Naive B cell (primary cell): ENCODE measurements around the gene NUDT2. TPM values are rescaled to one million over a fixed set of nuclear protein-coding genes. Genes with fewer than 3 reads are reported as not detected.
A peak's percentile ranks its signal among the peaks of the same experiment; 100 is the strongest.
"Not testable (repeated sequence)": the region's sequence is repeated elsewhere in the genome, so short reads cannot be mapped to it uniquely, and the experiment has no call there.

ENCODE experiments used
- ATAC-seq, 2 donors: fragments of 150-1000 bp; cut with Tn5 transposase; 2 replicates each; pipeline ENCODE4 v1.10.0; 2021; ENCODE audit warnings: low read depth in 2 of 2, mild to moderate bottlenecking in 2 of 2, moderate library complexity in 2 of 2
- DNase-seq: peaks from one replicate; pipeline ENCODE4 v3.0.0; 2022
- H3K27ac Mint-ChIP-seq, 6 donors: one replicate each; pipeline ENCODE4 v1.8.0; 2020 to 2022; ENCODE audit warnings: mild to moderate bottlenecking in 6 of 6, mixed read lengths in 6 of 6, moderate library complexity in 5 of 6, inconsistent platforms in 2 of 6
- H3K27me3 Mint-ChIP-seq, 3 donors: one replicate each; pipeline ENCODE4 v1.8.0; 2021 to 2022; ENCODE audit warnings: mixed read lengths in 3 of 3, mild to moderate bottlenecking in 1 of 3
- H3K36me3 Mint-ChIP-seq, 2 donors: one replicate each; pipeline ENCODE4 v1.8.0; 2020 to 2022; ENCODE audit warnings: mixed read lengths in 2 of 2, inconsistent platforms in 1 of 2, mild to moderate bottlenecking in 1 of 2
- H3K4me1 Mint-ChIP-seq, 3 donors: one replicate each; pipeline ENCODE4 v1.8.0; 2020 to 2022; ENCODE audit warnings: mixed read lengths in 3 of 3, inconsistent platforms in 1 of 3, mild to moderate bottlenecking in 1 of 3, moderate library complexity in 1 of 3
- H3K4me3 Mint-ChIP-seq, 8 donors: one replicate each; pipeline ENCODE4 v1.8.0; 2020 to 2022; ENCODE audit warnings: mild to moderate bottlenecking in 8 of 8, mixed read lengths in 8 of 8, moderate library complexity in 8 of 8, inconsistent platforms in 2 of 8
- H3K9me3 Mint-ChIP-seq, 7 donors: one replicate each; pipeline ENCODE4 v1.8.0; 2020 to 2022; ENCODE audit warnings: mixed read lengths in 7 of 7, mild to moderate bottlenecking in 5 of 7, inconsistent platforms in 2 of 7, moderate library complexity in 1 of 7
- polyA plus RNA-seq, 6 donors: library from polyadenylated mRNA; unstranded; fragments of 300-500 nt; fragmentation: Illumina TruSeq; gene quantifications; one replicate each; pipeline ENCODE4 v1.2.3, GENCODE V29; 2021; ENCODE audit warnings: low read depth in 6 of 6

NUDT2 gene
- polyA plus RNA-seq: 10 to 100 TPM in 5 of 6 donors, 1 to 10 TPM in 1; 8.6 to 37.0 (median 20.0) TPM

DNA sequence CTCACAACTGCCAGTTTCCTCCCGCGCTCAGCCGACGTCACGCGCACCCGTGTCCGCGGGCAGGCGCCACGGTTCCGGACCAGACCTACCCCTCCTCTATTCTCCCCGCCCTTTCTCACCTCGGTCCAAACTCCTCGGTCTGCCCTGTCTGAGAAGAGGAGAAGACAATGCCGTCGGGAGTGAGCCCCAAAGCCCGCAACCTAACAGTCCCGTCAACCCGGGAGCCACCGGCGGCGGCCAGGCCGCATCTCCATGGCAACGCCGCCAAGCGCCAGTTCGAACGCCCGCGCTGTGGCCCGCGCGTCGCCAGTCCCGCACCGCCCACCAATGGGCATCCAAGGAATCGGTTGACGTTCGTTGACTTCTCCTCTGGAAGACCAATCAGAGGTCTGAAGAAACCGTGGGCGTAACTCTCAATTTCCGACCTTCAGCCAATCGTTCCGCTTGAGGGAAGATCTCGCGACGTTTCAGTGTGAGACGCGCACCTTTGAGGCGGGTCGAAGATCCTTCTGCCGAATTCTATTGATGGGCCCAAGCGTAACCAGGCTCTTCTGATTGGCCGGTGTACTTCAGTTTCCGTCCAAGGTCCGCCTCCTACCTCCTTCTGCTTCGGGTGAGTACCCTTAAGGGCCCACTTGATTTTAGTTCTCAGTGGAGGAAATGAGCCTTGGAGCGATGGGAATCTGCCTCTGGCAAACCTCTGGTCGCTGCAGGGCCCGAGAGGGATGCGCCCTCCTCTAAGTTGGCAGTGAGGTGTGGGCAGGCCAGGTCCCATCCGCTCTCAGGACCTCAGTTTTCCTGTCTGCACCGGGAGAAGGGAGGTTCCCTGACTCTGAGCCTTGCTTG, at the start of gene NUDT2, which contains the start of gene KIF24:
NUDT2 (plus strand) TSS at position 583 of the 846 bp plus-strand sequence. CDS start 9,471 bp downstream, outside the sequence.
KIF24 (minus strand) TSS at position 282 of the 846 bp plus-strand sequence. CDS start 17,922 bp downstream, outside the sequence.
- Mint-ChIP-seq H3K36me3 (no peaks in the 10 kb centered on the region), H3K27ac (peak within 1 kb of the TSS; percentile 97 to 99 (median 98)), H3K4me1 (peaks cover 21 to 34% (median 25%) of the 10 kb centered on the region in 3 donors), H3K27me3 (no peaks in the 10 kb centered on the region), H3K4me3 (peak within 1 kb of the TSS; percentile 87 to 99 (median 93)), H3K9me3 (no peaks in the 10 kb centered on the region)
- ATAC-seq (peak; percentile 88 to 89), DNase-seq (peak; percentile 97)

GRCh38 chr9:34282096-34282495, 47.3 kb upstream of the NUDT2 start:
- no peak for DNase-seq
- Mint-ChIP-seq H3K27ac (no peak overlapping the region), H3K27me3 (no peaks in the 10 kb centered on the region), H3K36me3 (no peaks in the 10 kb centered on the region), H3K4me1 (no peaks in the 10 kb centered on the region), H3K4me3 (no peak overlapping the region), H3K9me3 (no peaks in the 10 kb centered on the region)
- ATAC-seq: no peak

DNA sequence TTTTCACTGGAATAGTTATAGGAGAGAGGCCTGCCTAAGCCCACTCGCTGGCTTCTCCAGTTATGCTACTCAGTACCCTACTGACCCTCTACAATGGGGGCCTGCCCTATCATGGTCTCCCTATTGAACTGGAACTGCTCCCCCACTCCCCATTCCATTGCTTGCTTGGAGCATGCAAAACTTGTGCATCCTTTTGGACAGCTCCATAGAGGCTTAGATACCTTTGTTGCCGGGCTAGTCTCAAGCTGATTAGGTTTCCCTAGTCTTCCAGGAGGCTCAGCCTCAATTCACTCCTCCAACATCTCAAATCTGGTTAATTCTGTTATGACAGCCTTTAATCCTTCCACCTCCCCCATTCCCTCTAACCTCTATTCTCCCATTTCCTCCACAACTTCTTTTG, 40.2 kb upstream of the NUDT2 start:
- ATAC-seq: no peak
- no peaks in the 10 kb centered on the region for H3K36me3 Mint-ChIP-seq

GRCh38 chr9:34291023-34291422, 38.3 kb upstream of the NUDT2 start:
- Mint-ChIP-seq H3K9me3 (no peaks in the 10 kb centered on the region), H3K4me3 (no peak overlapping the region), H3K27me3 (no peaks in the 10 kb centered on the region), H3K27ac (no peak overlapping the region), H3K4me1 (no peaks in the 10 kb centered on the region), H3K36me3 (no peaks in the 10 kb centered on the region)
- no peak for ATAC-seq
- no peak for DNase-seq

More for the DNA sequence above, 40.2 kb upstream of the NUDT2 start:
- Mint-ChIP-seq H3K9me3 (no peaks in the 10 kb centered on the region), H3K27ac (no peak overlapping the region), H3K4me3 (no peak overlapping the region), H3K27me3 (no peaks in the 10 kb centered on the region), H3K4me1 (no peaks in the 10 kb centered on the region)
- DNase-seq: no peak

GRCh38 chr9:34291423-34291822, 37.9 kb upstream of the NUDT2 start:
- Mint-ChIP-seq H3K27me3 (no peaks in the 10 kb centered on the region), H3K4me1 (no peaks in the 10 kb centered on the region), H3K9me3 (no peaks in the 10 kb centered on the region), H3K4me3 (no peak overlapping the region), H3K36me3 (no peaks in the 10 kb centered on the region), H3K27ac (no peak overlapping the region)
- no peak for ATAC-seq
- no peak for DNase-seq

DNA sequence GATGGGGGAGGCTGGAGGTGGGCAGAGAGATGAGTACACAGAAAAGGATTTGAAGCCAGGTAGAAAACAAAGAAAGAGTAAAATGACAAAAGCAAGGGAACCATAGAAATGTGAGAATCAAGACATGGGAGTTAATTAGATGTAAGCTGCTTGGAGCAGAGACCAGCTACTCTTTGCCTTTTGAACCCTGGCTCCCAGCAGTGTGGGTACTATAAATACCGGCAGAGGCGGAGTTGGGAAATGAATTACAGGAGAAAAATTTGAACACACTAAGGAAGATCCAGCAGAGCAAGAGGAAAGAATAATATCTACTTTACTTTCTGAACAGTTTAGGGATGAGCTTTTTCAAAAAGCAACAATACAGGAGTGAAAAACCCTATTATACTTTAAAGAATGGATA, 36.8 kb upstream of the NUDT2 start:
- no peaks in the 10 kb centered on the region for H3K36me3 Mint-ChIP-seq
- DNase-seq (no peak), ATAC-seq (no peak)
- no peaks in the 10 kb centered on the region for H3K9me3 Mint-ChIP-seq
- H3K4me1 Mint-ChIP-seq: no peaks in the 10 kb centered on the region
- no peak overlapping the region for H3K4me3 Mint-ChIP-seq
- no peak overlapping the region for H3K27ac Mint-ChIP-seq
- no peaks in the 10 kb centered on the region for H3K27me3 Mint-ChIP-seq

DNA sequence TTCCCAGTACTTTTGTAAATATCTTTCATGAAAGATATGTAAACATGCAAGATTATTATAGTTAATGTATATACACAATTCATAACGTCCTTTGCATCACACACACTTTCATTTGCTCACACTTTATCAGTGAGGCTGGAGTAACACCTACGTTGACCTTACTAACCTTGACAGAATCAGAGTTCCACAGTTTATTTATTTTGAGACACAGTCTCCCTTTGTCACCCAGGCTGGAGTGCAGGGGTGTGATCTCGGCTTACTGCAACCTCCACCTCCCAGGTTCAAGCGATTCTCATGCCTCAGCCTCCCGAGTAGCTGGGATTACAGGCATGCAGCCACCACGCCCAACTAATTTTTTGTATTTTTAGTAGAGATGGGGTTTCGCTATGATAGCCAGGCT, 28.3 kb upstream of the NUDT2 start:
- not testable (repeated sequence) for H3K4me1 Mint-ChIP-seq, H3K4me3 Mint-ChIP-seq, H3K27me3 Mint-ChIP-seq, H3K36me3 Mint-ChIP-seq, ATAC-seq, H3K27ac Mint-ChIP-seq, H3K9me3 Mint-ChIP-seq, DNase-seq

DNA sequence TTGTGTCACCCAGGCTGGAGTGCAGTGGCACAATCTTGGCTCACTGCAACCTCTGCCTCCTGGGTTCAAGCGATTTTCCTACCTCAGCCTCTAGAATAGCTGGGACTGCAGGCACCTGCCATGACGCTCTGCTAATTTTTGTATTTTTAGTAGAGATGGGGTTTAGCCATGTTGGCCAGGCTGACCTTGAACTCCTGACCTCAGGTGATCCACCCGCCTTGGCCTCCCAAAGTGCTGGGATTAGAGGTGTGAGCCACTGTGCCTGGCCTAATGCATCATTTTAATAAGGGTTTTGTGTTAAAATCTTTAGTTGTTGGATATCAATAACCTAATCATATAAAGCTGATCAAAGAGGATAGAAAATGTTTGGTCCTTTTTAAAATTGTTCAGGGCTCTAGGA, 21.1 kb upstream of the NUDT2 start:
- not testable (repeated sequence) for H3K27me3 Mint-ChIP-seq, H3K36me3 Mint-ChIP-seq, H3K4me1 Mint-ChIP-seq, H3K9me3 Mint-ChIP-seq, H3K4me3 Mint-ChIP-seq, DNase-seq, ATAC-seq, H3K27ac Mint-ChIP-seq

DNA sequence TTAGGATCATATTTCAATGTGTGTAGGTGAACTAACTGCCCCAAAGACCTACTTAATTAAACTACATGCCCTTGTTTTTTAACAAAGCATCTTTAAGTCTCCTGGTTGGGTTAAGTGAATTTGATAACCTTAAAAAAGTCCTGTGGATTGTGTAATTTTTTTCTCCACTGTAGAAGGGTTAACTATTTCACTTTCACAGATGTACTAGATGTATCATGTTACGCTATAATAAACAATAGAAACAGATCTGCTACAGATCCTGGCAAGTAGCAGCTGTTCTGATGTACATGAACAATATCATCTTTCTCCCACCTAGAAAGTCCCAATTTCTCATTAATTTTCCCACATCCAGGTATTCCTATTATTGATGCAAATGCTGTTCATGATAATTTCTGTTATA, 19.2 kb upstream of the NUDT2 start:
- no peak for DNase-seq
- no peaks in the 10 kb centered on the region for H3K27me3 Mint-ChIP-seq
- H3K4me1 Mint-ChIP-seq: no peaks in the 10 kb centered on the region
- H3K36me3 Mint-ChIP-seq: no peaks in the 10 kb centered on the region
- no peak for ATAC-seq
- no peak overlapping the region for H3K27ac Mint-ChIP-seq
- H3K4me3 Mint-ChIP-seq: no peak overlapping the region
- H3K9me3 Mint-ChIP-seq: peaks cover 0 to 2% (median 0%) of the 10 kb centered on the region in 7 donors

DNA sequence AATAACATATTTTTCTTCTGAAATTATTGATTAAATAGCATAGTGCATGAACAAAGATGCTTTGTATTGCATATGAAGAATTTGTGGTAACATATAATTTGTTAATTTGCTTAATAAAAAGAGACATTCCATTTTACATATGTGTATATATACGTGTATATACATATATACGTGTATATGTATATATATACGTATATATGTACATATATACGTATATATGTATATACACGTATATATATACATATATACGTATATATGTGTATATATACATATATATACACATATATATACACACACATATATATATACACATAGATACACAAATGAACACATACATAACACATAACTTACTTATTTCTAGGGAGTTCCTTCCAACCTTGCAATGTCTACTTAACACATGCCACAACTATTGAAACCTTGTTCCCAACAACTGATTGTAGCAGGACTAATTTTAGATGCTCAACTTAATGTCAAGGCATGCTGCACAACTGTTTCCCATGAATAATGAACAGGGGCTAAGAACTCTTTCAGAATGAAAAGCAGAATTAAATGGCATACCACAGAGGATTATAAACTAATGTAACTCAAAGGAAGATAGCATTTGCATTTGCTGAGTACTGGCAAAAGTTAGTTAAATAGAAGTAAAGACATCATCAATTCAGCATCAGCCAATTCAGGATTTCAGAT, 17.7 kb upstream of the NUDT2 start:
- peaks cover 0 to 2% (median 0%) of the 10 kb centered on the region in 7 donors for H3K9me3 Mint-ChIP-seq
- H3K27me3 Mint-ChIP-seq: no peaks in the 10 kb centered on the region
- ATAC-seq (no peak), DNase-seq (no peak)
- no peak overlapping the region for H3K4me3 Mint-ChIP-seq
- no peaks in the 10 kb centered on the region for H3K36me3 Mint-ChIP-seq
- no peak overlapping the region for H3K27ac Mint-ChIP-seq
- H3K4me1 Mint-ChIP-seq: no peaks in the 10 kb centered on the region

- Mint-ChIP-seq H3K27me3 (no peaks in the 10 kb centered on the region), H3K27ac (no peak overlapping the region)
- no peak for ATAC-seq
These were observed 11.9 kb upstream of the NUDT2 start for GRCh38 chr9:34317436-34317835.

DNA sequence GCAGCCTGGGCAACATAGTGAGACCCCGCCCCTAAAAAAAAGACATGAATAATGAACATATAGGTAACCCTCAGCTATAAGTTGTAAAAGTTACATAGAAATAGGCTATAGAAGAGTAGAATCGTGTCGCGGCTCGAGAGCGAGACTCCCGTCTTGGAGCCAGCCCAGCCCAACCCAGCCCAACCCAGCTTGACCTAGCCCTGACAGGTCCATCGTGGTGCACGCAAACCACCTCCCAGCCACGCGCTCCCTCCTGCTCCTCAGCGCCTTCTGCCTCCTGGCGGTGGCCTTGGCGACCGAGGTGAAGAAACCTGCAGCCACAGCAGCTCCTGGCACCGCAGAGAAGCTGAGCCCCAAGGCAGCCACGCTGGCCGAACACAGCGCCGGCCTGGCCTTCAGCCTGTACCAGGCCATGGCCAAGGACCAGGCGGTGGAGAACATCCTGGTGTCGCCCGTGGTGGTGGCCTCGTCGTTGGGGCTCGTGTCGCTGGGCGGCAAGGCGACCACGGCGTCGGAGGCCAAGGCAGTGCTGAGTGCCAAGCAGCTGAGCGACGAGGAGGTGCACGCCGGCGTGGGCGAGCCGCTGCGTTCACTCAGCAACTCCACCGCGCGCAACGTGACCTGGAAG, 11.1 kb upstream of the NUDT2 start:
- Mint-ChIP-seq H3K27me3 (no peaks in the 10 kb centered on the region), H3K36me3 (no peaks in the 10 kb centered on the region), H3K4me3 (no peak overlapping the region), H3K27ac (no peak overlapping the region), H3K9me3 (peaks cover 0 to 2% (median 0%) of the 10 kb centered on the region in 7 donors), H3K4me1 (peaks cover 0 to 4% (median 0%) of the 10 kb centered on the region in 3 donors)
- no peak for ATAC-seq
- DNase-seq: no peak

More at GRCh38 chr9:34317436-34317835, 11.9 kb upstream of the NUDT2 start:
- H3K9me3 Mint-ChIP-seq: peaks cover 0 to 2% (median 0%) of the 10 kb centered on the region in 7 donors
- H3K4me3 Mint-ChIP-seq: no peak overlapping the region
- H3K4me1 Mint-ChIP-seq: peaks cover 0 to 4% (median 0%) of the 10 kb centered on the region in 3 donors
- no peaks in the 10 kb centered on the region for H3K36me3 Mint-ChIP-seq
- DNase-seq: no peak

DNA sequence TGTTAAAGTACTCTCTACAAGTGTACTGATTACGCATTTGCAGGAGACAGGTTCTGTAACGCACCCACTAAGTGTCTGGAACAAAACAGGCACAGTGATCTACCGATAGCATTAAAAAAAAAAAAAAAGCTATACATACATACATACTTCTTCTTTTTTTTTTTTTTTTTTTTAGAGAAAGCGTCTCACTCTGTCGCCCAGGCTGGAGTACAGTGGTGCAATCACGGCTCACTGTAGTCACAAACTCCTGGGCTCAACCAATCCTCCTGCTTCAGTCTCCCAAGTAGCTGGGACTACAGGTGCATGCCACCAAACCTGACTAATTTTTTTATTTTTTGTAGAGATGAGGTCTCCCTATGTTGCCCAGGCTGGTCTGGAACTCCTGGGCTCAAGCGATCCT, 7.9 kb upstream of the NUDT2 start:
- Mint-ChIP-seq H3K4me1 (peaks cover 0 to 4% (median 0%) of the 10 kb centered on the region in 3 donors), H3K27ac (no peak overlapping the region), H3K36me3 (no peaks in the 10 kb centered on the region), H3K27me3 (no peaks in the 10 kb centered on the region), H3K9me3 (no peaks in the 10 kb centered on the region), H3K4me3 (no peak overlapping the region)
- peak in 1 of 2 donors; percentile 47 for ATAC-seq
- DNase-seq: no peak
